B cell (primary cell): Measurements from ENCODE around the gene H1-8. TPM values are rescaled to one million over a fixed set of nuclear protein-coding genes. Genes with fewer than 3 reads are reported as not detected.
A peak's percentile ranks its signal among the peaks of the same experiment; 100 is the strongest.

Experiments
- ATAC-seq: fragments of 200-7000 bp; cut with Tn5 transposase; one replicate; pipeline ENCODE4 v1.10.0; 2021; ENCODE audit warnings: low read depth, mild to moderate bottlenecking, moderate number of reproducible peaks, moderate library complexity
- CTCF ChIA-PET: fragments of 350-600 bp; sonication (Branson Sonifier 250); formaldehyde crosslinking; loops from one replicate; lab custom pipeline; 2021; ENCODE audit warnings: antibody characterized with exemption, inconsistent platforms; lab: Charles Lee
- POLR2A ChIA-PET: fragments of 350-600 bp; sonication (Branson Sonifier 250); formaldehyde crosslinking; loops from one replicate; lab custom pipeline; 2021; ENCODE audit warnings: antibody characterized with exemption; lab: Charles Lee
- DNase-seq: peaks from one replicate; pipeline ENCODE4 v3.0.0; 2013
- H2AFZ ChIP-seq: 2 replicates; pipeline ENCODE4 v1.6.1; 2012; ENCODE audit warnings: mild to moderate bottlenecking, low read depth, low read length; ENCODE audit not compliant: insufficient read depth, poor library complexity, severe bottlenecking
- H3K27ac ChIP-seq, 2 donors: 1 replicate in 1 of 2; 2 replicates in 1 of 2; pipeline ENCODE4 v1.5.1; 2012 to 2013; ENCODE audit warnings: low read length in 2 of 2, mild to moderate bottlenecking in 2 of 2, moderate library complexity in 1 of 2
- H3K27me3 ChIP-seq, 4 experiments: fragments of 200-600 bp in 1 of 4; sonication (generic) in 1 of 4; replicated peaks in 1 of 4; 1 replicate in 2 of 4; 2 replicates in 2 of 4; pipeline versions ENCODE4 v1.6.1 to v1.7.0; 2013 to 2016; ENCODE audit warnings: low read length in 3 of 4, mild to moderate bottlenecking in 2 of 4, mixed read lengths in 1 of 4, moderate library complexity in 1 of 4; ENCODE audit not compliant: insufficient read depth in 4 of 4, control insufficient read depth in 3 of 4; ENCODE audit errors: control extremely low read depth in 1 of 4
- H3K36me3 ChIP-seq, 2 experiments: replicated peaks in 1 of 2; 1 replicate in 1 of 2; 2 replicates in 1 of 2; pipeline versions ENCODE4 v1.6.1 to v1.7.1; 2013; ENCODE audit warnings: low read length in 1 of 2; ENCODE audit not compliant: insufficient read depth in 2 of 2, control insufficient read depth in 1 of 2; ENCODE audit errors: control extremely low read depth in 1 of 2, extremely low read depth in 1 of 2
- H3K4me1 ChIP-seq, 2 donors: fragments of 200-600 bp in 1 of 2; sonication (generic) in 1 of 2; 1 replicate in 1 of 2; 2 replicates in 1 of 2; pipeline versions ENCODE4 v1.5.1 to v1.6.1; 2013 to 2017; ENCODE audit warnings: low read length in 2 of 2; ENCODE audit not compliant: control insufficient read depth in 2 of 2, insufficient read depth in 2 of 2
- H3K4me2 ChIP-seq: replicated peaks from 2 replicates; pipeline ENCODE3; 2012; ENCODE audit warnings: mild to moderate bottlenecking, low read depth, low read length; ENCODE audit not compliant: poor library complexity, severe bottlenecking
- H3K4me3 ChIP-seq, 5 experiments: fragments of 200-600 bp in 1 of 5; sonication (generic) in 1 of 5; 1 replicate in 3 of 5; 2 replicates in 2 of 5; pipeline versions ENCODE4 v1.5.1 to v1.7.0; 2011 to 2016; ENCODE audit warnings: low read length in 4 of 5, mild to moderate bottlenecking in 4 of 5, low read depth in 2 of 5, control low read depth in 1 of 5, moderate library complexity in 1 of 5; ENCODE audit not compliant: insufficient read depth in 1 of 5; ENCODE audit errors: control extremely low read depth in 1 of 5, extremely low read depth in 1 of 5
- H3K79me2 ChIP-seq: fragments of 200-600 bp; sonication (generic); one replicate; pipeline ENCODE4 v1.6.0; 2016; ENCODE audit warnings: low read length; ENCODE audit not compliant: control insufficient read depth, insufficient read depth
- H3K9ac ChIP-seq: fragments of 200-600 bp; sonication (generic); 2 replicates; pipeline ENCODE4 v1.6.1; 2017; ENCODE audit warnings: mild to moderate bottlenecking, low read length, moderate library complexity
- H3K9me3 ChIP-seq, 3 donors: one replicate each; pipeline versions ENCODE4 v1.6.1 to v1.7.1; 2013; ENCODE audit warnings: low read length in 2 of 3; ENCODE audit not compliant: control insufficient read depth in 2 of 3, insufficient read depth in 1 of 3; ENCODE audit errors: control extremely low read depth in 1 of 3
- H4K20me1 ChIP-seq: 2 replicates; pipeline ENCODE4 v1.6.0; 2012; ENCODE audit warnings: mild to moderate bottlenecking, low read length; ENCODE audit not compliant: insufficient read depth, control insufficient read depth, poor library complexity, severe bottlenecking
- H3K27ac Mint-ChIP-seq: one replicate; pipeline ENCODE4 v1.8.0; 2021; ENCODE audit warnings: mixed read lengths
- H3K27me3 Mint-ChIP-seq: one replicate; pipeline ENCODE4 v1.8.0; 2021; ENCODE audit warnings: mixed read lengths
- H3K4me1 Mint-ChIP-seq: one replicate; pipeline ENCODE4 v1.8.0; 2021; ENCODE audit warnings: mixed read lengths
- H3K4me3 Mint-ChIP-seq: one replicate; pipeline ENCODE4 v1.8.0; 2021; ENCODE audit warnings: mixed read lengths
- H3K9me3 Mint-ChIP-seq: one replicate; pipeline ENCODE4 v1.8.0; 2022; ENCODE audit warnings: mixed read lengths; ENCODE audit not compliant: insufficient read depth
- CTCF ChIP-seq: fragments of 200-600 bp; IDR thresholded peaks from one replicate; pipeline ENCODE4 v1.8.0; 2022; ENCODE audit warnings: antibody characterized with exemption, mild to moderate bottlenecking
- EZH2 ChIP-seq: IDR thresholded peaks from 2 replicates; pipeline ENCODE4 v1.6.1; 2012; ENCODE audit warnings: borderline replicate concordance, low read depth, mild to moderate bottlenecking, moderate library complexity, low read length; ENCODE audit not compliant: insufficient read depth, poor library complexity, severe bottlenecking
- WGBS: methylation state at CpG from one replicate; pipeline ENCODE4 v1.1.5; 2013; ENCODE audit warnings: missing lambda C conversion rate; ENCODE audit not compliant: insufficient coverage; 5-methylcytosine and 5-hydroxymethylcytosine counted together
- intact Hi-C: fragments of 100-400 bp; cut with micrococcal nuclease; formaldehyde crosslinking; loops from one replicate; pipeline ENCODE4 v1.10.0; 2022
- polyA plus RNA-seq: library from polyadenylated mRNA; depleted of rRNA; stranded (reverse); fragments of >200 nt; gene quantifications from 2 replicates; pipeline ENCODE4 v1.2.3, GENCODE V29; 2012
- total RNA-seq, 2 donors: library from RNA; stranded (reverse); fragments of 120-200 nt in 1 of 2; gene quantifications; 1 replicate in 1 of 2; 2 replicates in 1 of 2; pipeline versions ENCODE4 v1.2.3 to v1.2.4, GENCODE V29; 2013 to 2022

H1-8 gene
- total and polyA plus RNA-seq, 2 donors (not counting 1 experiment from before 2014, with no cell fraction given) = not detected

GRCh38 chr3:129596194-129597086 lies 53.5 kb downstream of the H1-8 start:
- 80% methylated on average over 24 of the region's 27 CpGs for WGBS
- H3K9me3 Mint-ChIP-seq = no peaks in the 10 kb centered on the region
- Histone ChIP-seq H3K9me3 (peaks cover 0 to 7% (median 0%) of the 10 kb centered on the region in 3 donors), H3K4me2 (no peak overlapping the region), H3K36me3 (no peaks in the 10 kb centered on the region), H3K79me2 (no peaks in the 10 kb centered on the region), H2AFZ (no peak overlapping the region), H3K27me3 (peaks cover 0 to 33% (median 11%) of the 10 kb centered on the region in 4 experiments), H3K27ac (no peak overlapping the region), H3K4me3 (no peak overlapping the region), H4K20me1 (no peaks in the 10 kb centered on the region), H3K9ac (no peak overlapping the region), H3K4me1 (peaks cover 19 to 24% of the 10 kb centered on the region in 2 donors)
- intact Hi-C loops = no loop called here
- ATAC-seq (no peak), DNase-seq (no peak)
- peaks cover 24% of the 10 kb centered on the region for H3K4me1 Mint-ChIP-seq
- H3K27ac Mint-ChIP-seq = peak overlapping the region; percentile 6
- CTCF ChIA-PET = interaction anchor here (0.7 to 1.3 kb wide), 3 partner anchors 9 to 106 kb away, joined by 3 to 4 read pairs (median 3); no protein-coding TSS in a partner anchor
- TF ChIP-seq CTCF (no peak), EZH2 (no peak)
- H3K4me3 Mint-ChIP-seq = no peak overlapping the region
- peaks cover 21% of the 10 kb centered on the region for H3K27me3 Mint-ChIP-seq
- POLR2A ChIA-PET = interaction anchor here (1.2 kb wide), 1 partner anchor 19 kb away, joined by 12 read pairs; no protein-coding TSS in a partner anchor
